Breast epithelium (tissue), 3 donors: ENCODE results near the gene STARD7.

Experiments used
- CTCF ChIP-seq, 3 donors: fragments of 450-650 bp; IDR thresholded peaks; one replicate each; pipeline ENCODE4 v1.5.1; 2016 to 2017; ENCODE audit warnings: antibody characterized with exemption in 3 of 3, mild to moderate bottlenecking in 3 of 3, moderate library complexity in 3 of 3
- POLR2A ChIP-seq: fragments of 450-650 bp; IDR thresholded peaks from one replicate; pipeline ENCODE4 v1.6.1; 2016; ENCODE audit warnings: antibody characterized with exemption, mild to moderate bottlenecking, moderate library complexity
- POLR2AphosphoS5 ChIP-seq, 3 donors: sonication (generic); formaldehyde crosslinking; IDR thresholded peaks; one replicate each; pipeline ENCODE4 v1.6.1; 2017; ENCODE audit warnings: antibody characterized with exemption in 3 of 3

DNA sequence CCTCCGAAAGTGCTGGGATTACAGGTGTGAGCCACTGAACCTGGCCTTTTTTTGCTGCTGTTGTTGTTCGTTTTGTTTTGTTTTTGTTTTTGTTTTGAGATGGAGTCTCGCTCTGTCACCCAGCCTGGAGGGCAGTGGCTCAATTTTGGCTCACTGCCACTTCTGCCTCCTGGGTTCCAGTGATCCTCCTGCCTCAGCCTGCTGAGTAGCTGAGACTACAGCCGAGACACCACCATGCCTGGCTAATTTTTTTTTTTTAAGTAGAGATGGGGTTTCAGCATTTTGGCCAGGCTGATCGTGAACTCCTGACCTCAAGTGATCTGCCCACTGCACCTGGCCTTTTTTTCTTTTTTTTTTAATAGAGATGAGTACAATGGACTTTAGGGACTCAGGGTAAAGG is 35.2 kb upstream of the STARD7 start:
- TF ChIP-seq CTCF (IDR thresholded peaks at IDR 0.05) (no peak), POLR2AphosphoS5 (IDR thresholded peaks at IDR 0.05) (no peak), POLR2A (no peak)
